Thoracic aorta (tissue), 2 donors: ENCODE results near the gene EIPR1. TPM values are rescaled to one million over a fixed set of nuclear protein-coding genes. Genes with fewer than 3 reads are reported as not detected.

Experiments
- ATAC-seq: fragments of 150-250 bp; one replicate; pipeline ENCODE4 v1.8.0; 2017; ENCODE audit warnings: low read depth; ENCODE audit not compliant: insufficient number of reproducible peaks, low FRiP score
- DNase-seq: peaks from one replicate; pipeline ENCODE4 v3.0.0-alpha.2; 2020; ENCODE audit warnings: low spot score
- H3K27ac ChIP-seq, 2 donors: fragments of 200-600 bp; sonication (generic); 1 replicate in 1 of 2; 2 replicates in 1 of 2; pipeline ENCODE4 v1.5.1; 2016; ENCODE audit warnings: mild to moderate bottlenecking in 2 of 2, moderate library complexity in 2 of 2
- H3K27me3 ChIP-seq: fragments of 200-600 bp; sonication (generic); replicated peaks from 2 replicates; pipeline ENCODE4 v1.6.0; 2016; ENCODE audit warnings: mild to moderate bottlenecking; ENCODE audit not compliant: insufficient read depth
- H3K36me3 ChIP-seq: fragments of 200-600 bp; sonication (generic); one replicate; pipeline ENCODE4 v1.5.1; 2016
- H3K4me1 ChIP-seq, 2 donors: fragments of 200-600 bp; sonication (generic); 1 replicate in 1 of 2; 2 replicates in 1 of 2; pipeline versions ENCODE4 v1.5.1 to v1.6.0; 2016; ENCODE audit warnings: low read depth in 2 of 2, mild to moderate bottlenecking in 1 of 2; ENCODE audit not compliant: control insufficient read depth in 1 of 2
- H3K4me3 ChIP-seq: fragments of 200-600 bp; sonication (generic); 2 replicates; pipeline ENCODE4 v1.5.1; 2016; ENCODE audit warnings: mild to moderate bottlenecking
- H3K9me3 ChIP-seq: fragments of 200-600 bp; sonication (generic); 2 replicates; pipeline ENCODE4 v1.5.1; 2016
- total RNA-seq, 2 donors: library from RNA; depleted of rRNA; stranded (reverse); fragments of >200 nt; gene quantifications; one replicate each; pipeline versions ENCODE4 v1.1.0 to v1.2.3, GENCODE V29; 2016
- TF ChIP-seq, protein P1 (sequence below): fragments of 200-600 bp; sonication (generic); IDR thresholded peaks from one replicate; pipeline ENCODE4 v1.5.1; 2019; ENCODE audit warnings: antibody characterized with exemption

Gene EIPR1
- total RNA-seq, 2 donors from 2014 or later, result 17.9 to 40.6 TPM

DNA sequence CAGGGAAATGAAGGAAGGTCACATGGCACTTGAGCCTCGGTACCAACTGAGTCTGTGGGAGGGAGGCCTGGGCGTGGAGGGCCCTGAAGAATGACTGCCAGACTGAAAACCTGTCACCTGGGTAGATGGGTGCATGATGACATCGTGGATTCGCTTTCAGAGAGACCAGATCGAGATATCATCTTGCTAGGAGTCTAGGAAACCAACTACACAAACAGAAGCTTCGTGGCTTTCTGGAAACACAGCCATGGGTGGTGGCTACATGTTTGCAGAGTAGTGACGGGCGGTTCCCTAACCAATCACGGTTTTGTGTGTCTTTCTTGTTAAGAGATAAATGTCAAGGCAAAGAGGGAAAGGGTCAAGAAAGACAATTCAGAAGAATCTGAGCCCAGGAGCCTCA lies 155.0 kb downstream of the EIPR1 start:
- no peaks in the 10 kb centered on the region for H3K4me1 ChIP-seq
- no peak for ATAC-seq

DNA sequence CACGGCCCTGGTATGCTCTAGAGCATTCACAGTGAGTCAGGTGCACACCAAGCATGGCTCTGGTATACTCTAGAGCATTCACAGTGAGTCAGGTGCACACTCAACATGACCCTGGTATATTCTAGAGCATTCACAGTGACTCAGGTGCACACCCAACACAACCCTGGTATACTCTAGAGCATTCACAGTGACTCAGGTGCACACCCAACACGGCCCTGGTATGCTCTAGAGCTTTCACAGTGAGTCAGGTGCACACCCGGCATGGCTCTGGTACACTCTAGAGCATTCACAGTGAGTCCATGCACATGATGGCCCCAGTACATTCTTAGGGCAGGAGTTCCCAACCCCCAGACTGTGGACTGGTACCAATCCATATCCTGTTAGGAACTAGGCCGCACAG lies 158.1 kb downstream of the EIPR1 start:
- H3K4me3 ChIP-seq, result no peak overlapping the region
- DNase-seq (no peak), ATAC-seq (no peak)
- no peak overlapping the region for H3K27ac ChIP-seq
- TF ChIP-seq, protein P1, sequence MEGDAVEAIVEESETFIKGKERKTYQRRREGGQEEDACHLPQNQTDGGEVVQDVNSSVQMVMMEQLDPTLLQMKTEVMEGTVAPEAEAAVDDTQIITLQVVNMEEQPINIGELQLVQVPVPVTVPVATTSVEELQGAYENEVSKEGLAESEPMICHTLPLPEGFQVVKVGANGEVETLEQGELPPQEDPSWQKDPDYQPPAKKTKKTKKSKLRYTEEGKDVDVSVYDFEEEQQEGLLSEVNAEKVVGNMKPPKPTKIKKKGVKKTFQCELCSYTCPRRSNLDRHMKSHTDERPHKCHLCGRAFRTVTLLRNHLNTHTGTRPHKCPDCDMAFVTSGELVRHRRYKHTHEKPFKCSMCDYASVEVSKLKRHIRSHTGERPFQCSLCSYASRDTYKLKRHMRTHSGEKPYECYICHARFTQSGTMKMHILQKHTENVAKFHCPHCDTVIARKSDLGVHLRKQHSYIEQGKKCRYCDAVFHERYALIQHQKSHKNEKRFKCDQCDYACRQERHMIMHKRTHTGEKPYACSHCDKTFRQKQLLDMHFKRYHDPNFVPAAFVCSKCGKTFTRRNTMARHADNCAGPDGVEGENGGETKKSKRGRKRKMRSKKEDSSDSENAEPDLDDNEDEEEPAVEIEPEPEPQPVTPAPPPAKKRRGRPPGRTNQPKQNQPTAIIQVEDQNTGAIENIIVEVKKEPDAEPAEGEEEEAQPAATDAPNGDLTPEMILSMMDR, result no peak
- H3K36me3 ChIP-seq, result no peaks in the 10 kb centered on the region
- no peaks in the 10 kb centered on the region for H3K4me1 ChIP-seq
- no peaks in the 10 kb centered on the region for H3K27me3 ChIP-seq
- H3K9me3 ChIP-seq, result no peaks in the 10 kb centered on the region

More for the DNA sequence above, 155.0 kb downstream of the EIPR1 start:
- TF ChIP-seq, protein P1, result no peak
- no peaks in the 10 kb centered on the region for H3K9me3 ChIP-seq
- no peaks in the 10 kb centered on the region for H3K27me3 ChIP-seq
- no peaks in the 10 kb centered on the region for H3K36me3 ChIP-seq
- no peak overlapping the region for H3K27ac ChIP-seq
- no peak for DNase-seq
- H3K4me3 ChIP-seq, result no peak overlapping the region

DNA sequence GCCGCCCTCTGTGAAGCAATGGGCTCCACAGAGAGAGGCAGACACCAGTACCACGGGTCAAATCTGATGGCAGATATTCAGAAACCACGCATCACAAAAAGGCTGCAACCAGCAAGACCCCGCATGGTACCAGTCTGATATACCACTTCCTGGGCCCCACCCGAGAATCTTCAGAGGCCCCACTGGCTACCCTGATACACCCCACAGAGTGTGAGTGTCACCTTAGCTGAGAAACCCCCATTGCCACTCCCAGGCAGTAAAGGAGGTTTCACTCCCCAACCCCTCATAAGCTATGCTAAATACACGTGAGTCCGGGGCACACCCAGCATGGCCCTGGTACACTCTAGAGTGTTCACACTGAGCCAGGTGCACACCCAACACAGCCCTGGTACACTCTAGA lies 160.0 kb downstream of the EIPR1 start:
- H3K36me3 ChIP-seq, result no peaks in the 10 kb centered on the region
- DNase-seq (no peak), ATAC-seq (no peak)
- H3K27ac ChIP-seq, result no peak overlapping the region
- TF ChIP-seq, protein P1, result no peak
- H3K9me3 ChIP-seq, result no peaks in the 10 kb centered on the region
- H3K4me1 ChIP-seq, result no peaks in the 10 kb centered on the region
- H3K27me3 ChIP-seq, result no peaks in the 10 kb centered on the region
- no peak overlapping the region for H3K4me3 ChIP-seq

DNA sequence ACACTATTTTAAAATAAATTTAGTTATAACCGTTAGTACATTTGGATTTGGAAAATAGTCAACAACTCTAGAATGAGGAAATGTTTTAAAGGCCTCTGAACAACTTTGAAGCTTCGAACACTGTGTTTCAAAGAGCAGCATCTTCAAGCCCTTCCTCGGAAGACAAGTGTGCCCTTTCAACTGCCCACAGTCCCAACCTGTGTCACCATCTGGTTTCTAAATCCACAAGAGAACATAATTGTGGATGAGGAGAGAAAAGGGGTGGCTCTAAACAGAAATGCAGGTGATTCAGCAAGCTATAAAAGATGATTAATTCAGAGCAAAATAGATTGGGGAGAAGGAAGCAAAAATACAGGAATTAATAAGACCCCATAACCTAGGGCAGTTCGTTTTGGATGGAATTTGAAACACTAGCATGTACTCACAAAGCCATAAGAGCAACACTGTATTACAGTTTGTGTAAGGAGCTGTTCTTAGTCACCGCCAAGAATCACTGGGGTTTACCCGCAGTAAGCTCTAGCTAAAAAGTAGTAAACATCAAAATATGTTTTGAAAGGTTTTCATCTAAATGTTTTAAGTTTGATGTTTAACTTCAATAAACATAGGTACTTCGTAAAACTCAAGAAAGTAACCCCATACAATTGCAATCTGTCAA lies 160.7 kb downstream of the EIPR1 start:
- TF ChIP-seq, protein P1, result no peak
- Histone ChIP-seq H3K36me3 (no peaks in the 10 kb centered on the region), H3K27ac (no peak overlapping the region), H3K4me3 (no peak overlapping the region), H3K4me1 (no peaks in the 10 kb centered on the region), H3K27me3 (no peaks in the 10 kb centered on the region), H3K9me3 (no peaks in the 10 kb centered on the region)
- DNase-seq (no peak), ATAC-seq (no peak)

DNA sequence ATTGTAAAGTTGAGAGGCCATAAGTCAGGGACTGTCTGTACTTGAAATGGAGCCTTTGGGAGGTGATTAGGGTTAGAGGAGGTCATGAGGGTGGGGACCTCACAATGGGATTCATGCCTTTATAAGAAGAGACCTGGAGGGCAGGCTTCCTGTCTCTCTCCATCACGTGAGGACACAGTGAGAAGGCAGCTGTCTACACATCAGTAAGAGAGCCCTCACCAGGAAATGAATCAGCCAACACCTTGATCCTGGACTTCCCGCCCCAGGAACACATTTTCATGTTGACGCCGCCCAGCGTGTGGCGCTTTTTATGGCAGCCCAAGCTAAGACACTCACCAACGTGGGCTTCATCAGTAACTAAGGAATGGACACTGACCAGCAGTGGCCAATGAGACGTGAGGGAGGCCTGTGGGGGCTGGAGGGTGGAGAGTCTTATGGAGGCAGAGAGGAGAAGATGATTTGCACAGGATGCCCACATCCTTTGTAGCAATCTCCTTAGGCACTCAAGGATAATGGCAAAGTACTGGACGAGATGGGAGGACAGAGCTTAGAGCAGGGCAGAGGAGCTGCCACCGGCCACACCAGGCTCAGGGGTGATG lies 162.7 kb downstream of the EIPR1 start:
- no peaks in the 10 kb centered on the region for H3K4me1 ChIP-seq
- no peaks in the 10 kb centered on the region for H3K9me3 ChIP-seq
- no peaks in the 10 kb centered on the region for H3K36me3 ChIP-seq
- no peaks in the 10 kb centered on the region for H3K27me3 ChIP-seq
- TF ChIP-seq, protein P1, result no peak
- H3K27ac ChIP-seq, result no peak overlapping the region
- no peak overlapping the region for H3K4me3 ChIP-seq
- no peak for DNase-seq
- no peak for ATAC-seq
